Left ventricle myocardium inferior (tissue), 1 donor: ENCODE data around the gene SLC38A8. TPM values are rescaled to one million over a fixed set of nuclear protein-coding genes. Genes with fewer than 3 reads are reported as not detected.
A peak's percentile ranks its signal among the peaks of the same experiment; 100 is the strongest.

Source experiments
- DNase-seq: peaks from one replicate; pipeline ENCODE4 v3.0.0-alpha.2; 2020
- H3K27ac ChIP-seq: fragments of 200-600 bp; replicated peaks from 2 replicates; pipeline ENCODE4 v1.8.0; 2021
- H3K27me3 ChIP-seq: fragments of 200-600 bp; 2 replicates; pipeline ENCODE4 v1.8.0; 2021; ENCODE audit warnings: low read depth
- H3K36me3 ChIP-seq: fragments of 200-600 bp; 2 replicates; pipeline ENCODE4 v1.8.0; 2021
- H3K4me1 ChIP-seq: fragments of 200-600 bp; 2 replicates; pipeline ENCODE4 v1.8.0; 2021
- H3K4me3 ChIP-seq: fragments of 200-600 bp; 2 replicates; pipeline ENCODE4 v1.8.0; 2021; ENCODE audit warnings: mild to moderate bottlenecking, moderate library complexity
- H3K9me3 ChIP-seq: fragments of 200-600 bp; replicated peaks from 2 replicates; pipeline ENCODE4 v1.8.0; 2021
- CTCF ChIP-seq: fragments of 200-600 bp; IDR thresholded peaks from 2 replicates; pipeline ENCODE4 v1.8.0; 2021; ENCODE audit warnings: antibody characterized with exemption, mild to moderate bottlenecking, borderline replicate concordance
- intact Hi-C: fragments of 100-400 bp; cut with micrococcal nuclease; formaldehyde crosslinking; loops from one replicate; pipeline ENCODE4 v1.11.0; 2022
- total RNA-seq: library from RNA; stranded (reverse); fragmentation: NEBNext Ultra II Directional; extraction: Animal tissue kit (Norgen Biotek cat#: 25700); gene quantifications from one replicate; pipeline ENCODE4 v1.2.1, GENCODE V29; 2021
- donor health status: DM: no; HTN: yes; CAD: no; lungs with severe emphysema.

Gene SLC38A8
- total RNA-seq, 1 donor from 2014 or later, result not detected

GRCh38 chr16:83973581-83974385, 68.8 kb downstream of the SLC38A8 start:
- Histone ChIP-seq H3K4me1 (no peaks in the 10 kb centered on the region), H3K36me3 (no peaks in the 10 kb centered on the region), H3K27me3 (peaks cover 15% of the 10 kb centered on the region), H3K4me3 (no peak overlapping the region), H3K9me3 (peaks cover 10% of the 10 kb centered on the region), H3K27ac (no peak overlapping the region)
- TF ChIP-seq CTCF, result no peak
- no peak for DNase-seq
- intact Hi-C loops, result no loop called here

DNA sequence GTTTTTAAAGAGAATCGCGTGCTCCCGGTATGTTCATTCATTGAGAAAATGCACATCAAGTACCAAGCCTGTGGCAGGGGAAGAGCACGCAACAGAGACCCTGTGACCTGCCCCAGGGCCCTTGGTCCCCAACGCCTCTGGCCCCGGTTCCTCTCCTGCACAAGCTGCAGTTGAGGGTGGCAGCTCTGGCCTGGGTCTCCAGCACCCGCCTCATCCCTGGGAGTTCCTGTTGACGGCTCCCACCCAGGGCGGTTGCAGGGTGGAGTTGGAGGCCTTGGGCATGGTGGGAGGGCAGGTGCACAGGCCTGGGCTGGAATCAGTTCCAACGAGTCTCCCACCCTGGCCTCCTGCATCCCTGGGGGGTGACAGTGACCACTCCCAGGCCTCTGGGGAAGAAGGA, 69.5 kb downstream of the SLC38A8 start:
- DNase-seq, result peak; percentile 9
- Histone ChIP-seq H3K27me3 (peaks cover 16% of the 10 kb centered on the region), H3K4me3 (no peak overlapping the region), H3K9me3 (peaks cover 3% of the 10 kb centered on the region), H3K36me3 (no peaks in the 10 kb centered on the region), H3K4me1 (no peaks in the 10 kb centered on the region), H3K27ac (no peak overlapping the region)
- intact Hi-C loops, result no loop called here
- no peak for TF ChIP-seq CTCF

GRCh38 chr16:83972256-83973008, 70.2 kb downstream of the SLC38A8 start:
- Histone ChIP-seq H3K4me3 (no peak overlapping the region), H3K27me3 (peaks cover 16% of the 10 kb centered on the region), H3K9me3 (no peaks in the 10 kb centered on the region), H3K4me1 (no peaks in the 10 kb centered on the region), H3K27ac (no peak overlapping the region), H3K36me3 (no peaks in the 10 kb centered on the region)
- DNase-seq, result peak; percentile 3
- no peak for TF ChIP-seq CTCF
- intact Hi-C loops, result no loop called here

DNA sequence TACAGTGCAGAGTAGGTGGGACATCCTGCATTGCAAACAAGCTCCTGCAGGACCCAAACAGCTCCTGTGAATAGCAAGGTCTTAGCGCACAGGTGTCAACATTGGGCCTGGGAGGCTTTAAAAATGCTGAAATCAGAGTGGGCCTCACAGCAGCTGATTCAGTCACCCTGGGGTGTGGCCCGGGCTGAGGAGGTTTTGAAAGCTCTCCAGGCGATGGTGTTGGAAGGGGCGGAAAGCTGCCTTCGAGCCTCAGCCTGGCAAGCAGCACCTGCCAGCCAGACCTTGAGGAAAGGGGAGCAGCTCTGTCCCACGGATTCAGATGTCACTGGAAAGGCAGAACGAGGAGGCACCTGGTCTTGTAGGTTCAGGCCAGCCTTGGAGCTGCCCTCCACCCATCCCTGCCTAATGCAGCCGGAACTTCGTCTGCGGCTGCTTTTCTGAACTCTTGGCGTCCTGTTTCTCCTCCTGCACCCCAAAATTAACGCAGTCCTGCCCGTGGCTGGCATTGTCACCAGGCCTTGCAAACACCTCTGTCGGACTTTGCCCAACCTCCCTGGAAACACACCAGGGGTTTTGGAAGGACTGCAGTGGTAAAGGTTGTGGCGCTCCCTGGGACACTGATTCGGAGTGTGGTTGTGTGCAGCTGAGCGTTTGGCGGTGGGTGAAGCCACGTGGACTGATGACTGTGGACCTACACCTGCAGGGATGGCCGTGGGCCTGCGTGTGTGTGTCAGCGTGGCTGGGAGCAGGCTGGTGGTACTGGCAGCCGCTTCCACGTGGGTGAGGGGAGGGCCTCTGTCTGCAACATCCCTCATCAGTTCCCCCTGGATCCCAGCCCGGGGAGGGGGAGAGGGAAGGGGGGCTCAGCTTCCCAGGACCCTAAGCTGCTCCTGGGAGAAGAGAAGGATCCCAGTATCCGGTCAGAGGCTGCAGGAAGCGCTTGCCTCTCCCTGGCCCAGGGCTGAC, 71.1 kb downstream of the SLC38A8 start:
- TF ChIP-seq CTCF, result no peak
- intact Hi-C loops, result no loop called here

GRCh38 chr16:83970430-83970815, 72.2 kb downstream of the SLC38A8 start:
- TF ChIP-seq CTCF, result no peak
- Histone ChIP-seq H3K27ac (no peak overlapping the region), H3K4me3 (no peak overlapping the region), H3K27me3 (peaks cover 16% of the 10 kb centered on the region), H3K9me3 (no peaks in the 10 kb centered on the region), H3K4me1 (no peaks in the 10 kb centered on the region), H3K36me3 (peaks cover 6% of the 10 kb centered on the region)
- intact Hi-C loops, result no loop called here
- peak; percentile 3 for DNase-seq

More for the DNA sequence above, 71.1 kb downstream of the SLC38A8 start:
- Histone ChIP-seq H3K4me3 (no peak overlapping the region), H3K27me3 (peaks cover 16% of the 10 kb centered on the region), H3K36me3 (no peaks in the 10 kb centered on the region), H3K27ac (no peak overlapping the region), H3K4me1 (no peaks in the 10 kb centered on the region), H3K9me3 (no peaks in the 10 kb centered on the region)
- DNase-seq, result peak; percentile 5
